Neural cell (in vitro differentiated cells): ENCODE data around the gene CYP2A6.

Source experiments
- CTCF ChIP-seq: fragments of 450-650 bp; IDR thresholded peaks from 2 replicates; pipeline ENCODE4 v1.5.1; 2014; ENCODE audit warnings: antibody characterized with exemption, mild to moderate bottlenecking, moderate library complexity; ENCODE audit not compliant: poor library complexity, severe bottlenecking
- EZH2 ChIP-seq: fragments of 200-600, 300-800 bp; shearing (Covaris generic), sonication (generic); IDR thresholded peaks from 2 replicates; pipeline ENCODE4 v1.6.1; 2014; ENCODE audit warnings: antibody characterized with exemption, low read length, borderline replicate concordance, mild to moderate bottlenecking; ENCODE audit not compliant: insufficient read depth, poor library complexity, severe bottlenecking

GRCh38 chr19:40822161-40822560, 28.1 kb downstream of the CYP2A6 start:
- TF ChIP-seq CTCF (no peak), EZH2 (no peak)
